ENCODE results near the gene EFTUD2. TPM values are rescaled to one million over a fixed set of nuclear protein-coding genes. Genes with fewer than 3 reads are reported as not detected.

The EFTUD2 gene
- total and polyA plus RNA-seq, 9 of the 15 experiments (the other 6 are each of a cell fraction or from before 2014, with no cell fraction given) = 65.8 to 362 (median 218) TPM

DNA sequence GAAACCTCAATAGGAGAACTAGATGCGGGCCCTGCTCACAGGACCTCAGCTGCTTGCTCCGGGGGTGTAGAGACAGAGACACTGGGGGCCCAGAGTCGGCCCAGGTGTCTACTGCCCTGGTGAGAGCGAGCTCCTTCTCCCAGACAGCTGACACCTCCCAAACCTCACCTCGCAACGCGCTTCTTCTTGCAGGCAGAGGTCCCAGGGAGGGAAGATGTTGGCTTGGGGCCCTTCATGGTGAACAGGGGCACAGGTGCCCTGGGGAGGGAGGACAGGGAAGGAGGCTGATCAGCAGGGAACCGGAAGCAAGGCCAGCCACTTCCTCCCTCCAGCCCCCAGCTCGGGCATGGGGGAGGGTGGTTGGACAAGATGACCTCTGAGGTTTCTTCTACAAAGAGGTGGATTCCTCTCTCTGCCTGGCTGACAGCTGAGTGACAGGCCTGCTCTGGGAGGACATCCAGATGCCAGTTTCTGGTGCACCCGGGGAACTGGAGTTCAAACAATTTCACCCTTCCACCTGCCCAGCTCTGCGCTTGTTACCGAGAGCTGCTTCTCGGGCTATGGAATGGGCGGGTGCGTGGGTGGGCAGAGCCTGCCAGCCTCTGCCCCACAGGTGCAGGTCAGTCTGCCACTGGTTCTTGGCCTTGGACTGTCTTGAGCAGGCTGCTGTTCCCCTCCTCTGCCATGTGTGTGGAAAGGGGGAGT lies 27.7 kb upstream of the EFTUD2 start (continued):
- TF ChIP-seq ILF3 (IDR thresholded peaks at IDR 0.05; ENCODE audit: borderline replicate concordance) = no peak

GRCh38 chr17:44925731-44926697 lies 26.8 kb upstream of the EFTUD2 start:
- H3K9me3 ChIP-seq (replicated peaks; ENCODE audit: control insufficient read depth, insufficient read depth, low read depth, low read length) = no peaks in the 10 kb centered on the region
- POLR2A ChIA-PET = interaction anchor here (0.6 to 1.2 kb wide), 5 partner anchors 12 to 225 kb away, joined by 3 to 4 read pairs (median 3); no protein-coding TSS in a partner anchor
- no peak overlapping the region for H2AFZ ChIP-seq (ENCODE audit: low read depth, low read length)
- CTCF ChIA-PET (ENCODE audit: low intra/inter-chr PET ratio) = no interaction called here
- H3K36me3 ChIP-seq (ENCODE audit: control insufficient read depth, insufficient read depth, low read length) = peaks cover 54% of the 10 kb centered on the region
- H3K4me2 ChIP-seq (ENCODE audit: insufficient read depth, low read length) = no peak overlapping the region
- no peak overlapping the region for H3K4me3 ChIP-seq
- H3K79me2 ChIP-seq (ENCODE audit: control insufficient read depth, insufficient read depth, low read length) = no peaks in the 10 kb centered on the region
- ATAC-seq = no peak
- in situ Hi-C loops (cut with MboI) (no loop called here), intact Hi-C loops (cut with micrococcal nuclease) (no loop called here)
- H3K9ac ChIP-seq (ENCODE audit: insufficient read depth in 1 of 2, low read depth in 2 of 2, low read length in 2 of 2) = no peak overlapping the region; a peak in 1 of 4 replicates
- FAIRE-seq = no peak
- H4K20me1 ChIP-seq (replicated peaks; ENCODE audit: control insufficient read depth, insufficient read depth, low read length) = peaks cover 5% of the 10 kb centered on the region; the same call in 1 of the 2 replicates
- DNase-seq (ENCODE audit: extremely low read depth in 1 of 4, low spot score in 3 of 4) = no peak
- H3K27me3 ChIP-seq (ENCODE audit: control insufficient read depth in 2 of 2, insufficient read depth in 2 of 2, low read length in 2 of 2) = peaks cover 2% of the 10 kb centered on the region in 2 experiments; a peak in 1 of 5 replicates
- BruUV-seq (replicated peaks) = no TSS peak
- no peak overlapping the region for H3K27ac ChIP-seq (ENCODE audit: extremely low read depth, low read depth, low read length)
- H3K4me1 ChIP-seq (replicated peaks in 1 of 2; ENCODE audit: control insufficient read depth in 2 of 2, insufficient read depth in 2 of 2, low read length in 2 of 2) = no peaks in the 10 kb centered on the region; a peak in 1 of 5 replicates
- no peaks in the 10 kb centered on the region for H3K9me1 ChIP-seq (ENCODE audit: control insufficient read depth, insufficient read depth, low read length)
- 85% methylated on average over 9 of the region's 18 CpGs for WGBS (ENCODE audit: insufficient coverage, low coverage, missing lambda C conversion rate)
- TF ChIP-seq SUPT5H (IDR thresholded peaks at IDR 0.05) (peak; percentile 36; the same call in 1 of the 2 replicates), POLR2A (conservative IDR thresholded peaks at IDR 0.05) (0 out of 2 replicates have a peak, but pooled peaks have one; percentile 38), POLR2G (IDR thresholded peaks at IDR 0.05; ENCODE audit: low read depth, low read length) (peak; percentile 48; the same call in 1 of the 2 replicates), MYC (IDR thresholded peaks at IDR 0.05; ENCODE audit: low read depth, low read length) (no peak), MYC (CRISPR knock-in tag; IDR thresholded peaks at IDR 0.05; ENCODE audit: borderline replicate concordance, low read depth) (no peak), MYNN (IDR thresholded peaks at IDR 0.05) (0 out of 2 replicates have a peak, but pooled peaks have one; percentile 38), MYNN (CRISPR knock-in tag; IDR thresholded peaks at IDR 0.05) (no peak), PHF8 (IDR thresholded peaks at IDR 0.05; ENCODE audit: borderline replicate concordance, low read length) (no peak)

All from K562 (cell line).